Stimulated activated CD8-positive, alpha-beta memory T cell treated with anti-CD3 and anti-CD28 coated beads, Interleukin-2, amount 100 ng/mL, for 1 hour (primary cell): ENCODE measurements around the gene NMNAT1.
A peak's percentile ranks its signal among the peaks of the same experiment; 100 is the strongest.
"Not testable (repeated sequence)": the region's sequence is repeated elsewhere in the genome, so short reads cannot be mapped to it uniquely, and the experiment has no call there.

ENCODE experiments used
- DNase-seq, 2 donors: peaks; one replicate each; pipeline ENCODE4 v3.0.0-alpha.2; 2020; ENCODE audit warnings: low read depth in 2 of 2

NMNAT1 gene

DNA sequence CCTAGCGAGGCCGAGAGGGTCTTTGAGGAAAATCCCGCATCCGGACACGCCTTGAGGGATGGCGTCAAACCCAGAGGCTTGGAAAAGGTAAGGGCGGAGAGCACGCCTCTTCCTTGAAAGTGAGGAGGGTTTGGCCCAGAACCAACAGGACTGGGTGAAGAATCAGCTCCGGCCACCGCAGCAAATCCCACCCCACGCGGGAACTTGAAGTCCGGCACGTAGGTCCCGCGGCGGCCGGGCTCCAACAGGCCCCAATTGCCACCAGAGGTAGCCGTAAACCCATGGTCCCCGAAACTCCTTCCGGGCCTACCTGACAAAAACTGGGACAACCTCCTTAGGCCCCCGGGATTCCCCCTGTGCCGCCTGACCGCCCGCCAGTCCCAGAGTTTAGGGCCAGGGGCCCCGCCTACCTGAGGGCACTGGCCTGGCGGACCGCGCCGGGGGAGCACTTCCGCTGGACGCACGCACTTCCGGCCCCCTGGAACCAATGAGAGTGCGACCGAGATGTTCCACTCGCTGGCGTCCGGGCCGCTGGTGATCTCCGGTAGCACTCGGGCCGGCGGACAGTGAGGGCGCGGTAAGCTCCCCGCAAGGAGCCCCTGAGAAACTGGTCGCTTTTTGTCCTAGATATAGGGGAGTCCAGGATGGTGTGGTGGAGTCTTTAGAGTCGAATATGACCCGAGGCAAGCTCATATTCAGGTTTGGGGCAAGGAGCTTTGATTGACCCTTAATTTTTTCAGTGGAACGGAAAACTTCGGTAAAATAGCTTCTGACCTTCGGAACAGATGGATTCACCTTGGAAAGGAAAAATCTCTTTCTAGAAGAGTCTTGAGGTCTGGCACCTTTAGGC is at the start of gene NMNAT1, which contains the start of gene LZIC:
TSS of gene NMNAT1 (plus strand) at position 537 of the 850 bp plus-strand sequence. CDS start 28,599 bp downstream, outside the sequence.
TSS of gene LZIC (minus strand) at position 453 of the 850 bp plus-strand sequence. CDS start 6,772 bp downstream, outside the sequence.
- DNase-seq, result peak; percentile 78 to 81

DNA sequence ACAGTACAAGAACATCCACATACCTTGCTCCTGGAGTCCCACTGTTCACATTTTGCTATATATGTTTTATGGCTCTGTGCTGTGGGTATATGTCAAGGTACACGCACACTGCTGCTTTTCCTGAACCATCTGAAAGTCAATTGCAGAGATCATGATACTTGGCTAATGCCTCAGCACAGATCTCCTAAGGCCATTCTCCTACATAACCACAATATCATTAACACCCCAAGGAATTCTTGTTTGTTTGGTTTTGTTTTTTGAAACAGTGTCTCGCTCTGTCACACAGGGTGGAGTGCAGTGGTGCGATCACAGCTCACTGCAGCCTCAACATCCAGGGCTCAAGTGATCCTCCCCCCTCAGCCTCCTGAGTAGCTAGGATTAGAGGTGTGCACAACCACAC is 49.2 kb upstream of the NMNAT1 start:
- no peak for DNase-seq

GRCh38 chr1:9900142-9901043 is 42.9 kb upstream of the NMNAT1 start:
- no peak for DNase-seq

- DNase-seq, result no peak
These were observed 41.9 kb upstream of the NMNAT1 start for GRCh38 chr1:9901148-9902059.

DNA sequence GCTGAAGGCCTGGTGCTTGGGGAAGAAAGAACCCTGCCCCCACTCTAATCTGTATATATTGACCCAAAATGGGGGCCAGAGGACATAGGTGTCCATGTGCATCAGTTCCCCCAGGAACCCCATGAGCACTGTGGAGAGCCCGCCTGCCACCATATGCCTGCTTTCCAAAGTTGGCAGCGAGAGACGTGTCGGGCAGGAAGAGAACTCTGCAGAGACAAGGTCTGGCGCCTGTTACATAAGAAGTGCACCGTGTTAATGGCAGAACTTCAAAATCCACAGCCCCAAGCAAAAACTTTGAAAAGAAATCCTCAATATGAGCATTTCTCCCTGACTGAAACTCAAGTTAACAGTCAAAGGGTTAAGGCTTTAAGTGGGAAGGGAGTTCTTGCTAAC is 41.2 kb upstream of the NMNAT1 start:
- no peak for DNase-seq

- DNase-seq, result no peak
These were observed 39.3 kb upstream of the NMNAT1 start for GRCh38 chr1:9903801-9904527.

- DNase-seq, result no peak
These were observed 38.7 kb upstream of the NMNAT1 start for GRCh38 chr1:9904596-9904995.

- DNase-seq, result no peak
These were observed 38.3 kb upstream of the NMNAT1 start for GRCh38 chr1:9905010-9905409.

DNA sequence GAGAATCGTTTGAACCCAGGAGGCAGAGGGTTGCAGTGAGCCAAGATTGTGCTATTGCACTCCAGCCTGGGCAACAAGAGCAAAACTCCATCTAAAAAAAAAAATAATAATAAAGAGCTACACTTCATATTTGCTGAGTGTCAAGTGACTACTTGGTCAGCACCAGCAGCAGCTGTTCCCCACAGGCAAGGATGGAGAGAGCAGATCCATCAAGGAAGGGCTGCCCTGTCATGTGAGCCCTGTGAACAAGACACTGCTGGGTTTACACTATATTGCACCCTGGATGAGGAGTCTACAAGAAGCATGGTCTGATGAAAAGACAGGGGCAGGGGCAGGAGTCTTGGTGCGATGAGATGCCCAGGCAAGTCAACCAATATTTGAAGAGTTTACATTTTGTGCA is 36.8 kb upstream of the NMNAT1 start:
- DNase-seq, result no peak

GRCh38 chr1:9907441-9907840 is 35.8 kb upstream of the NMNAT1 start:
- no peak for DNase-seq

- no peak for DNase-seq
These were observed 34.4 kb upstream of the NMNAT1 start for GRCh38 chr1:9908871-9909233.

- DNase-seq, result no peak
These were observed 33.8 kb upstream of the NMNAT1 start for GRCh38 chr1:9909234-9910046.

GRCh38 chr1:9910076-9910422 is 33.2 kb upstream of the NMNAT1 start, which contains the start of gene CTNNBIP1:
CTNNBIP1 (minus strand) TSS chr1:9910269; CDS start chr1:9872064, 38,205 bp downstream.
- DNase-seq, result no peak

DNA sequence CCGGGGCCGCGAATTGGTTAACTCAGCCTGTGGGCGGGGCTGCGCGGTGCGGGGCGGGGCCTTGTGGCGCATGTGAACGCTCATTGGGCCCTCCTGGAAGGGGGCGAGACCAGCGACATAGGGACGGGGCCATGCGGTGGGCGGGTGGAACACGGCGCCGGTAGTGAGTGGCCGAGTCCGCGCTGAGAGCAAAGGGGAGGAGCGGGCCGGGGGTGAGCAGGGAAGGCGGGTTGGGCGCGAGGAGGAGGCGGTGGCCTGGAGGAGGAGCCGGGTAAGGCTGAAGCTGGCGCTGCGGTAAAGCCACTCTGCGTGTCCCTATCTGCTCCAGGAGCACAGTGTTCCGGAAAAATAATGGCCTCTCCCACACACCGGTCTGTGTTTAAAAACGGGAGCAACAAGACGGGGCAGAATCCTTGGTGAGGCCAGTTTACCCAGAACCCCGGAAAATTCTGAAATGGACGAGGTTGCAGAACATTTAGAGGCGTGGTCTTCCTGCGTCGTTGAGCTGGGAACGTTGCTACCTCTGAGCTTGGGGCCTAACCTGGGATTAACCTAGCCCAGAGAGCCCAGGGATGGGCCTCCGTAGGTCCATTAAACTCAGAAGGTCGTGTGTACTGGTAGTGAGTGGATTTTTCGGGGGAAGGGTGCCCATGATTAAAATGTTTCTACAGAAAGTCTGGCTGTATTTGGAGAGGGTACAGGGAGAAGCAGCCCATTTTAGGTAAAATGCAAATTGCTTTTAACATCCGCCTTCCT is 32.7 kb upstream of the NMNAT1 start:
- peak; percentile 100 for DNase-seq

- no peak for DNase-seq
These were observed 30.9 kb upstream of the NMNAT1 start for GRCh38 chr1:9912264-9912936.

- DNase-seq, result no peak
These were observed 28.7 kb upstream of the NMNAT1 start for GRCh38 chr1:9914610-9914937.

DNA sequence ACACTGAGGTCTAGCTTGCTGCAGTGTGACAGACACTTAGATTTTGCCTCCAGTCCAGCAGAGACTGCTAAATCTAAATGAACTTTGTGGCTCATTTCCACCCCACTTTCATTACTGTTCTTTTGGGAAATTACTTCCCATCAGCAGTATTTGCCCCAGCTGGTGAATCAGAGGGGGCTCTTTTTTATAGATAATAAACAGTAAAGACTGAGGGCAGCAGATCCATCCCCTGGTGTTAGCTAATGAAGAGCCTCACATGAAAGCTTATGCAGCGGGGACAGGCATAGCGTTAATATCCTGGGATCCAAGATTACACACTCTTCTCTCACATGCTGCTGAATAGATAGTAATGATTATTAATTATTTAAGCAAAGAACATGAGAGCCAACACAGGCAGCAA is 26.8 kb upstream of the NMNAT1 start:
- no peak for DNase-seq

DNA sequence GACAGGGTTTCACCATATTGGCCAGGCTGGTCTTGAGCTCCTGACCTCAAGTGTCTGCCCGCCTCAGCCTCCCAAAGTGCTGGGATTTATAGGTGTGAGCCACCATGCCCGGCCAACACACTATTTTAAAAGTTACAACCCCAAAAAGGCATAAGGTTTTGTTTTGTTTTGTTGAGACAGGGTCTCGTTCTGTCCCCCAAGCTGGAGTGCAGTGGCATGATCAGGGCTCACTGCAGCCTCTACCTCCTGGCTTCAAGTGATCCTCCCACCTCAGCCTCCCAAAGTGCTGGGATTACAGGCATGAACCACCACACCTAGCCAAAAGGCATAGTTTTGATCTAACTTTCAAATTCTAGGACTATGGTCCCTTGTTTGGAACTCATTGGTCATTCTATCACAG is 25.8 kb upstream of the NMNAT1 start:
- not testable (repeated sequence) for DNase-seq

GRCh38 chr1:9917901-9918300 is 25.4 kb upstream of the NMNAT1 start:
- no peak for DNase-seq
